SIG-M5 treated with dmso at 0.1 percent for 504 hours (cell line): Measurements from ENCODE around the gene SEPTIN2.
A peak's percentile ranks its signal among the peaks of the same experiment; 100 is the strongest.
"Not testable (repeated sequence)": the region's sequence is repeated elsewhere in the genome, so short reads cannot be mapped to it uniquely, and the experiment has no call there.

Source experiments
- DNase-seq: peaks from one replicate; lab custom pipeline; 2025; ENCODE audit not compliant: unreplicated experiment; lab: John Stamatoyannopoulos, UW

The SEPTIN2 gene

DNA sequence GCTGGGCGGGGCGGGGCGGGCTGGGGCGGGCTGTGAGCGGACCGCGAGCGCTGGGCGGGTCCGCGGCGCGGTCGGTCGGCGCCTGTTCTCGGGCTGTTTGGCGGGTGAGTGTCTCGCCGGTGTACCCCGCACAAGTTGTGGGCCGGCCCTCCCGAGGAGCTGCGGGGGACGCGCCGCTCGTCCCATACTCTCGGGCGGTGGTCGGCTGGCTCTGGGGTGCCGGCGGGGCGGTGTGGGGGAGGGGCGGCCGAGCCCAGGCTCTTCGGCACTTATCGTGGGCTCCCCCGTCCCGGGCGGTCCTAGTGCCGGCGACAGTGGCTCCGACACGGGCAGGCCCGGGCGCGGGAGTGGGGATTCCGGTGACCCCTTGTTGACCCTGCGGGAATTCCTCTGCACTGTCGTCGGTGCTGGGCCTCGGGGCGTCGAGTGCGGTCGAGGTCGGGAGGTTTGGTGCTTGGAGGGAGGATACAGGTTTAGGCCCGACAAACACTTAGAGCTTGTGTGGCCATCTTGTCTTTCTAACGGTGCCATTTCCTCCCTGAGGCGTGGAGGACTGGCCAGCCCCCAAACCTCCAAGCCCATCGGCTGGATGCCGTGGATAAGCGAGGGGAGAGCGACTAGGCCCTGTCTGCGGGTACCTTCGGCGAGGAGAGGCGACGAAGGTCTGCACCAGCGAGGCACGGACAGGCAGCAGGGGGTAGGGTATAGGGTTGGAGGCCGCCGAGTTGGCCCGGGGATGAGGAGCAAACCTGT lies at the start of gene SEPTIN2:
SEPTIN2 (plus strand) TSS at position 47 of the 753 bp plus-strand sequence. CDS start 8,308 bp downstream, outside the sequence.
- peak; percentile 62 for DNase-seq

DNA sequence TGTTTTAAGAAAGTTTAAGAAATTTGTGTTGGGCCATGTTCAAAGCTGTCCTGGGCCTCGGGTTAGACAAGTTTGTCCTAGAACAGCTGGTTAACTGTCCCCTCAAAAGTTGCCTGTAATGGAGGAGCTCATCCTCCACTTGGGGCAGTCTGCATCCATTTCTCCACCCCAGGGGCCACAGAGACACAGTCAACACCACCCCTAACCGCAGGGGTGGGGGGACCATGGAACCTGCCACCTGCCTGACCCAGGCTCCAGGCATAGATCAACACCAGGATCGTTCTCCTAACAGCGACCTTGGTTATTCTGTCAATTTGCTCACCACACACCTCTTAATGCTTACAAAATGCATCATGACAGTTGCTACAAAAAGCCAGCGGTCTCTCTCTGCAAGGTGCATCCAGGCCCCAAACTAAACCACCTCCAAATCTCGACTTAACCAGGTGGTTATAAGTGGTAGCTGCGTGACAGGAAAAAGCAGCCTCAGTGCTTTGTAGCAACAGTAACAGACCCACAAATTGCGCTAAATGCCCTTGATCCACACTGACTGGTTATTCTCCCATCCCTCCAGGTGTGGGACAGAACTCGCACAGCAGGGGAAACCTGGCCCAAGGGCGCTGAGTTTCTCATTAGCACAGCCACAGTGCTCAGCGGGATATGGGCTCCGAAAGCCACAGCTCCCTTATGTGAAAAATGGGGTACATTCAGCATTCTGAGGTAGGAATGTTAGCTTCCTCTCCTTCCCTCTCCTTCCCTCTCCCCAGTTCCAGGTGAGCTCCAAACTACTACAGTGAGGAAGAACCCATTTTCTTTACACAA lies 48.3 kb upstream of the SEPTIN2 start:
- no peak for DNase-seq

DNA sequence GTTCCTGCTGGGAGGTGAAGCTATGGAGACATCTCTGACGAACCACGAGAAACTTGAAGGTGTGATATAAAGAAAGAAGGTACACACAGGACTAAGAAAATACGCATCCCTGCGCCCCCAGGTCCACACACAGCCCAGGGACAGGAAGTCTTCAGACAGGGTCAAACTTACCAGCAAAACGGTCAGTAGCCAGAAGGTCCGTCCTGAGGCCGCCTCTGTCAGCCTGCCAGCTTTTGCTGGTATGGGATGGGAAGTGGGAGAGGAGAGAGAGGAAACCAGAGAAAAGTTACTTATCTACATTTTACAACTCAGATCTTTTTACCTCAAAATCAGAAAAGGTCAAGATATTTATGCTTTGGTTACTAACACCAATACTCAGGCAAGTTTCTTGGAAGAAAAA lies 47.4 kb upstream of the SEPTIN2 start:
- DNase-seq, result no peak

DNA sequence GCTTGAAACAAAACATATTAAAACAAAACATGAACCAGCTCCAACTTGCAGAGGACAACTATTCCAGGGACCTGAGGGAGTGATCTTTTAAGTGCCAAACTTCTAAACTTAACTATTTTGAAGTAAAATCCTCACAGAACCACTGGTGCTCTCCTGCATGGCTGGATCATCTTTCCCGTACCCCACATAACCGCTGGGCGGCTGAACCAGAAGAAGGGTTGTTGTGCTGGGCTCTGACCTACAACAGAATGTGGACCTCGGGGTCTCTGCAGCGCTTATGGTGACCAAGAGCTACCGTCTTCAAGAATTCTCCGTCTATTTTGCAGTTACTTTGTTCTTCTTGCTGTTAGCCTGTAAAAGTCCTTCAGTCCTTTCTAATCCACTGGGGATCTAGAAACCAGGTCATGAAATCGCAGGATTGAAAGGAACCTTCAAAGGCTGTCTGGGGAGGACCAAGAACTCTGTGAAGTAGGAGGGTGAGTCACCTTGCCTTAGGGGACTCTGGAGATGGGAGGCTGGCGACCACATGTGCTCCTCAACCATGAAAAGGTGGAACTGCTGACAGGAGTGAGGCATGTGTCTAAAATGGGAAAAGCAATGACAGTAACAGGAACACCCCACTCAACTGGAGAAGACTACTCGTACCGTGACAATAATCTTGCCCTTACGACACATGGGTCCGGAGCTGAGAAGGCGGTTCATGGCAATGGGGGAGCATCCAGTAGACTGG lies 46.8 kb upstream of the SEPTIN2 start:
- DNase-seq, result no peak

DNA sequence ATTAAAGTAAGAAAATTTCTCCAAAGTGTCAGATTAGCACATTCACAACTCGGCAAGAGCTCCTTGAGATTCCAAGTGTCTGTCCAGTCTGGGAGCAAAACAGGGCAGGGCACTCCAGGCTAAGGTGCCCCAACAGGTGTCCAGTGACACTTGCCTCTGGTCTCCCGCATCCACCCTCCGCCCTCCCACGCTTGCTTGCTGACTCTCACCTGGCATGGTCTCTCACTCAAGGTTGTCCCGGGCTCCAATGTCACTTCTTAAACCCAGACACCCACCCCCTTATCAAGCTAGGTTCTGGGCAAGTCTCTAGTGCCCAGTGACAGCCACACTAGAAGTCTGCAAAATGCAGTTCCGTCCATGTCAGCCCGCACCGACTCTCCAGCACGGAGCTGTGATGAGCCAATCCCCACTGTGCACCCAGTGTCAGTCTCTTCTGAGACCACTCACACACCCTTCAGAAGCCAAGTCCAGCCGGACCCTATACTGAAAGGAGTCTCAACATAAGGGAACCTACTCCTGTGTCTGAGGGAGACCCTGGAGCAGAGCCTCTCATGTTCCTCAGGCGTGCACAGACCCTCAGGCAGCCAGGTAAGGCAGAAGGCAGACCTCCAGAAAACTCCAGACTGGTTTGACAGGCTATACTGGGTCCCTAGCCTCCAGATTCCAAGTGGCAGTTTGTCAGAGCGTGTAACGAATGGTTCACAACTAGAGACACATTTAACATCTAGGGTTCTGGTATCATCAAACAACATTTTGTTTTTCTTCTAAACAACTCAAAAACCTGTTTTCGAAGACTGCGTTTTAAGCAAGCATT lies 45.8 kb upstream of the SEPTIN2 start:
- DNase-seq, result no peak

DNA sequence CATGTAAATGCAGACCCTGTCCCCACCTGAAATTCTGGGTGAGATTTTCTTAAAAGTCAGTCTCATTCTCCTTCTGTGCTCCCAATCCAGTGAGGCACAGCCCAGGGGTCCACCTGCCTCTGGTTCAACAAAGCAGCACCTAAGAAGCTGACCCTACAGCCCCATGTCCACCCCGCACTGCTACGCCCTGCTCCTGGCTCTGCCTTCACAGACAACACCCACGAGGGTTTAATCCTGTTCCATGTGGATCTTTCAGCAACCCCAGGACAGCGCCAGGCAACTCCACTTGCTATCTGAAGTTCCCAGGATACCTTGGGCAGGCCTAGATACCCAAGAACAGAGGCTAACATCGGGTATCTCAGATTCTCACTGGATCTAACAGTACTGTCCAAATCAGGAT lies 45.2 kb upstream of the SEPTIN2 start:
- no peak for DNase-seq

DNA sequence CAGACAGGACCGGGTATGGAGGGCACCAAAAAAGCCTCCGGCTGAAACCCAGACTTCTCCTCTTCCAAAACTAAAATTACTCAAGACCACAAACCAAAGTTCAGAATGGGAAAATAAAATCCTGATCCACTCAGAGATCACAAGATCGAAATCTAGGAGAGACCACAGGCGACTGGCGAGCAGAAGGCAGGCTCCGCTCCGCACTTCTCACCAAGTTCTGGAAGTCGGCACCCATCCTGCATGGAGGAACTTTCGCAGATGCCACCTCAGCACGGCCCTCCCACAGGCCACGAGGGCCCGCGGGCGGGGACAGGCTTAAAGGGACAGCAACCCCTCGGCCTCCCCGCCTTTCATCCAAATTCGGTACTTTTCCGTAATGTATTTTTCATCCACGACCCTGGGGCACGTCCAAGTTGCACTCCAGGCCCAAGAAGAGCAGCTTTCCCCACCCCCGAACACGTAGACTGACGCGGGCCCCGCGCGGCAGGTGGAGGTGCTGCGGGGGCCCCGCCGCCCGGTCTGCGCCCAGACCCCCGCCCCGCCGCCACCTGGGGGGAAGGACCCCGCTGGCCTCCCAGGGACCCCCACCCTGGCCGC lies 43.9 kb upstream of the SEPTIN2 start:
- DNase-seq, result peak; percentile 63

DNA sequence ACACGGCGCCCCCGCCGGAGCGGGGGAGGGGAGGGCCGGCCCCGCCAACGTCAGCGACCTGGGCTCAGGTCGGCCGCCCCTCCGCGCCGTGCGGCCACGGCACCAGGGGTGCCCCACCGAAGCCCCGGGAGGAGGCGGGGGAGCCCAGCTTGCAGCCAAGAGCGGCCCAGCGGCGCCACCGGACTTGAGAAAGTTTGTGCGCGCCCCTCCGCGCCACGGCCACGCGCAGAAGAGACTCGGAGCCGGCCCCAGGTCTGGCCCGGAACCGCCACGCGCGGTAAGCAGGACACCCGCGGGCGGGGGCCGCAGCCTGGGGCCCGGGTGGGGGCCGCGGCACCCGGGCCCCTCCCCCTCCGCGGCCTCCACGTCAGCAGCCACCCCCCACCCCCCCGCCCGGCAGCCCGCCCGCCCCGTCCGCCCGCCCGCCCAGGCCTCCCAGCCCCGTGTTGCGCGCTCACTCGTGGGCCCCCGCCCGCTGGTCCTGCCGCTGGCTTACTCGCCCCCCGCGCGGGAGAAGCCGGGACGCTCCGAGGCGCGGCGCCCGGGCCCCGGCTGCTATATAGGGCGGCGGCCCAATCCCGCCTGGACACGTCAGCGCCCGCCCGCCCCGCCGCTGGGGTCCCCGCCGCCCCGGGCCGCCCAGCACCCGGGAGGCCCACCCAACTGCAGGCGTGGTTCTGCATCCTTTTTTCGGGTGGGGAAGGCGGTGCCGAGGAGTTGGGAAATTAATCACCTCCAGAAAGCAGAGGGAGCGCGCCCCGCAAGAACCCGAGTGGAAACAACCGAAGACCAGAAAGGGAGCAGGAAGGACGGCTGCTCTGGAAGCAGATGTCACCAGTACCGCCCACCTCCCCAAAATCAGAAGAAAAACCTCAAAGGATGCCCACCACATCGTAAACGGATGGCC lies 43.2 kb upstream of the SEPTIN2 start:
- peak; percentile 71 for DNase-seq

DNA sequence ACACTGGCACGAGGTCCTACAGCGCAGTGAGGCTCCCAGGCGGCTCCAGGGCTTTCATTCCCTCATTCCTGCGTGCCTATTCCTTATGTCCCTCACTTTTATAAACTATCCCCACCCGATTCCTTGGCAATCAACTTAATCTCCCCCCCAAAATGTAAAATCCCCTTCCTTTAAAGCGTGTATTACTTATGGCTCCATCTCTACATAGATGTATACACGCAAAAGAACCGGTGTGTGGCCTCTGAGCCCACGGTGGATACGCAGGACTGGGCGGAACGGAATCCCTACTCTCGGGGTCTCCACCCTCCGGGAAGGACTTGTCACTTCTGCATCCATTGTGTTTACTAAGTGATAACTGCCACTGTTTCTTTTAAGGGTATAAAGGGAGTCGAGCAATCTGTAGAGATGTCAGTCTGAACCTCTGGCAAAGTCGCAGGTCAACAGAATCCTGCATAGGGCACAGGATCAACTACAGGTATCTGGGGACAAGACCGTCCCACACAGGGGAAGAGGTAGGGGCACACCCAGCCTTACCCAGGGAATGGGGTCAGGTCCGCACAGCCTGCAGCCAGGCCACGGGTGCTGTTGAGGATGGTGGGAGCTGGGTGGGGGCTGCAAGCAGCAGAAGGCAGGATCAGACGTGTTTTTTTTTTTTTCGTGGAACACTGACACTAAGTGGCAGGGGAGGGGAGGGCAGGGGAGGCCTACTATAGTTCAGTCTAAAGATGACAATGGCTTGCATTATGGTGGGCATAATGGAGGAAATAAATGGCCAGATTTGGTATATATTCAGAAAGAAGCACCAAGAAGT lies 42.3 kb upstream of the SEPTIN2 start:
- DNase-seq, result no peak

DNA sequence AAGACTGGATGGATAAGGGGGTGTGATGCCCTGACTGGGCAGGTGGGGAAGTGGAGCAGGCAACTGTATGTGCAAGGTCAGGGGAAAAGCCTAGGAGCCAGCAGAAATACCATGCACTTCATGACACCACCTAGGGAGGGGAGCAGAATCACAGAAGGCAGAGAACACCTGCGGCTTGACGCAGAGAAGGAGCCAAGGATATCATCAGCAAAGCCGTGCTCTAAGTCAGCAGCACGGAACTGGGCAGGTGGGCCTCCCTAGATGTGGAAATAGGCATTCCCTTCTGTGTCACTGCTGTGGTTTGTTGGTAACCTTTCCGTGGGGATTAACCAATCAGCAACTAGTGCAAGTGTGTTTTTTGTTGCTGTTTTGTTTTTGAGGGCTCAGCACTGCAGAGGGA lies 41.6 kb upstream of the SEPTIN2 start:
- DNase-seq, result no peak

DNA sequence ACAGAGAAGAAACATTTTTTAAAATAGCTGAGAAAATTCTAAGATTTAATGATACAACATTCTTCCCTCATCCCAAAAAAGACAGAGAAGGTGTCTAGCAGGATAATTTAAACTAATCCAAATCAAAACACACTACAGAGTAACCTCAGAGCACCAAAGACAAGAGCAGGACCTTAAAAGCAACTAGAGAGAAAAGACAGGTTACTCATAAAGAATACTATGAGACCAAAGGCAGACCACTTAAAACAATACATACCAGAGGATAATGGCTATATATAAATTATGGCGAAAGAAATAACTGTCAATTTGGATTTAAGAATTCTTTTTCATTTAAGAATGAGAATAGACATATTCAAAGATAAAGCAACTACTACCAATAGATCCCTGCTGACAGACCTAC lies 40.2 kb upstream of the SEPTIN2 start:
- DNase-seq, result no peak

DNA sequence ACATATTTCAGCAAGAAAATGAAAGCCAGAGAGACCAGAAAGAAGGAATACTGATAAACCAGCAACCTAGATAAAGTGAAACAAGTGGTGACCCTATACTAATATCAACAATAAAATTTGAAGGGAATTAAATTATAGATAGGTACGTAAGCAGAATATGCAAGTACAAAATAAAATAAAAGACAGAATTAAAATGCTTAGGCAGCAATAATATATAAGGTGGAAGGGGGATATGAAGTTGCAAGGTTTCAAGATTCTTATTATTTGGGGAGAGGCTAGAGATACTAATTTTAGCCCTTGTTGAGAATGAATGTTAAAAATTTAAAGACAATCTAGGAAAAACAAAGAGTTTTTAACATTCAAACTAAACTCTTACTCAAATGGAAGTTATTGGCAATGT lies 39.8 kb upstream of the SEPTIN2 start:
- no peak for DNase-seq

DNA sequence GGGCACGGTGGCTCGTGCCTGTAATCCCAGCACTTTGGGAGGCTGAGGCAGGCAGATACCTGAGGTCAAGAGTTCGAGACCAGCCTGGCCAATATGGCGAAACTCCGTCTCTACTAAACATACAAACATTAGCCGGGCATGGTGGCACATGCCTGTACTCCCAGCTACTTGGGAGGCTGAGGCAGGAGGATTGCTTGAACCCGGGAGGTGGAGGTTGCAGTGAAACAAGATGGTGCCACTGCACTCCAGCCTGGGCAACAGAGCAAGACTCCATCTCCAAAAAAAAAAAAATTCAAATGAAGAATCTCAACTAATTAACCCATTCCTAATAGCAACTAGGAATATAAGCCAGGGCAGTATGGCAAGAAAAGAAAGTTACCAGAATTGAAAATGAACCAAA lies 37.4 kb upstream of the SEPTIN2 start:
- not testable (repeated sequence) for DNase-seq

DNA sequence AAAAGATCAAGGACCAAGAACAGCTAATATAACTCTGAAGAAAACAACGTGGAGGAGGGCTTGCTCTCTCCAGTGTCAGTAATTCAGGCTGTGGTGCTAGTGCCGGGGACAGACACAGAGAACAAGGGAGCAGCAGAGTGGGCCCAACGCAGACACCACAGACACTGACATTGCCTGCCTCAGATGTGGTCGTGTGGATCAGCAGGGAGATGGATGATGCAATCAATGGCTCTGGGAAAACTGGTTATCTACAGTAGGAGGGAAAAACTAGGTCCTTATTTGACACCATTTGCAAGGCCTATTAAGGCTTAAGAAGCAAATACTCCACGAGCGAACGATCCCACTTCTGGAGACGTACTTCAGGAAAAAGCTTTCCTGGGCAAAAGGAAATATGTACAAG lies 36.3 kb upstream of the SEPTIN2 start:
- DNase-seq, result no peak

DNA sequence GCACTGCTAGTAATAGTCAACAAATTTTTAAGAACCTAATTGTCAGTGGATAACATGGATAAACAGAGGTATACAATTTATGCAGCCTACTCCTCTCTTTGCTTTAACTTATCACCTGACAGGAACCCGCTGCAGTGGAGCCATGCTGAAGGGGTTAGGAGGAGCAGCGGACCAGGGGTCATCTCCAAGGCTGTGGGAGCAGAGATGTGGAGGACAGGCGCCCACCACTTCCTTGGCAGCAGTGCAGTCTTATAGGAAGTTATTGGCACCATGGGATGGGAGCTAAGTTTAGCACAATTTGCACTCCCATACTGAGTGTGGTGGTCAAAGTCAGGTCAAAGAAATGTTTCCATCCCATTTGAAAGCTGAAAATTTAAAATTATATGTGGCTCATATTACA lies 35.9 kb upstream of the SEPTIN2 start:
- DNase-seq, result no peak

DNA sequence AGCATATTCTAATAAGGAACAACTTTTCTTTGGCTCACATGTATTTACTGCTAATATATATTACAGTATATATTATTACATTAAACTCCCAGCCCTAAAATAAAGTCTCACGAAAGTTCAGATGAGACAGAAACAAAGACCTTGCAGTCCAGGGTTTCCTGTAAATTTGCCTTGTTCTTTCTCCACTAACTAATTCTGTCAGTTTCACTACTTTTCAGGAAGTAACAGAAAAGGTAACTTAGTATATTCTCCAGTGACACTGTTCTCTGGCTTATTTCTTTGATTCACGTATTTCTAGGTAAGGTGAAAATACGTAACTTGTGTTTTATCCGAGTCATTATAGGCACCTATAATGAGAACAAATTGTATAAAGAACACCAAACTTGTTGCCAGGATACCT lies 35.4 kb upstream of the SEPTIN2 start:
- DNase-seq, result no peak

DNA sequence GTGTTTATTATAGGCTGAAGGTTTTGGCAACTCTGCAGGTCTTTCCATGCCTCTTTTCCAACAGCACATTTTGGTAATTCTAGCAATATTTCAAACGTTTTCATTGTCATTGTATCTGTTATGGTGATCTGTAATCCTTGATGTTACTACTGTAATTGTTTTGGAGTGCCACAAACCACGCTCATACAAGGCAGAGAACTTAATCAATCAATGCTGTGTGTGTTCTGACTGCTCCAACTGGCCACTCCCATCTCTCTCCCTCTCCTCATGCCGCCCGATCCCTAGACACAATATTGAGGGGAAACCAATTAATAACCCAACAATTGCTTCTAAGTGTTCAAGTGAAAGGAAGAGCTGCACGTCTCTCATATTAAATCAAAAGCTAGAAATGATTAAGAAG lies 33.2 kb upstream of the SEPTIN2 start:
- DNase-seq, result no peak

DNA sequence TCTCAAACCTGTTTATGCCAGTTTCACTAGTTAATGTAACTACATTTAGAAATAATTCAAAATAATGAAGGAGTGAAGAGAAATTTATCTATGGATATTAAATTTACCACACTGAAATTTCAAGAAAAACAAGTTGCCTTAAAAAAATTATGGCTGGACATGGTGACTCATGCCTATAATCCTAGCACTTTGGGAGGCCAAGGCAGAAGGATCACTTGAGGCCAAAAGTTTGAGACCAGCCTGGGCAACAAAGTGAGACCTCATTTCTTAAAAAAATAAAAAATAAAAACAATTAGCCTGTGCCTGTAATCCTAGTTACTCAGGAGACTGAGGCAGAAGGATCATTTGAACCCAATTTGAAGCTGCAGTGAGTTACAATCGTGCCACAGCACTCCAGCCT lies 30.1 kb upstream of the SEPTIN2 start:
- DNase-seq, result no peak
